HG02973 (cell line): ENCODE results near the gene HSDL2.
A peak's percentile ranks its signal among the peaks of the same experiment; 100 is the strongest.

ENCODE experiments used
- ATAC-seq: cut with Tn5 transposase; IDR thresholded peaks from one replicate; pipeline ENCODE4 v1.9.1; 2021; ENCODE audit warnings: moderate library complexity; ENCODE audit not compliant: unreplicated experiment

The HSDL2 gene

GRCh38 chr9:112380102-112380824, at the start of gene HSDL2:
TSS of gene HSDL2 (plus strand) at chr9:112380108. CDS start at chr9:112380164, 56 bp downstream.
- peak; percentile 20 for ATAC-seq

DNA sequence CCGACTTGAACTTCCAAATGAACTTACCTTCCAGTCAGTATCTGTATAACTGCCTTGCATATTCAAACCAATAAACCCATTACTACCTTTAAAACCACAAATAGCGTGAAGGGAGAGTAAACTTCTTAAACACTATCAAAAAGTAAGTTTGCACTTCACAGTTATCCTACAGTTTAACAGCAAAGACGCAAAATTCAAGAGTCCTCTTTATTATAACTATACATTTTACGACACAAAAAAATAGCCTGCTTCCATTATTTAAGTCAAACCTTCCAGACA, 48.3 kb upstream of the HSDL2 start:
- no peak for ATAC-seq

- no peak for ATAC-seq
These were observed 47.7 kb upstream of the HSDL2 start for GRCh38 chr9:112332214-112332613.

DNA sequence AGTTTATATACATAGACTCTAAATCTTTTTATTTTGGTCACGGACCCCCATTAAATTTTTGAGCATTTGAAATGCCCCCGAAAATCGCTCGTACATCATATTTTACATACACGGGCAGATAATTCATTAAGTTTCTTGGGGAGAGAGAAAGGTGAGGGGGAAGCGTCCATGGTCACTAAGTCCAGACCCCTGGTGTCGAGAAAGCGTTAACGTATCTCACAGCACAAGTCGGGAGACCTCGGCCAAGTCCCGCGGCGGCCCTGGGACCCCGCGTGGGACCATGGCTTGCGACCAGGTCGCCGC, 47.3 kb upstream of the HSDL2 start:
- no peak for ATAC-seq

DNA sequence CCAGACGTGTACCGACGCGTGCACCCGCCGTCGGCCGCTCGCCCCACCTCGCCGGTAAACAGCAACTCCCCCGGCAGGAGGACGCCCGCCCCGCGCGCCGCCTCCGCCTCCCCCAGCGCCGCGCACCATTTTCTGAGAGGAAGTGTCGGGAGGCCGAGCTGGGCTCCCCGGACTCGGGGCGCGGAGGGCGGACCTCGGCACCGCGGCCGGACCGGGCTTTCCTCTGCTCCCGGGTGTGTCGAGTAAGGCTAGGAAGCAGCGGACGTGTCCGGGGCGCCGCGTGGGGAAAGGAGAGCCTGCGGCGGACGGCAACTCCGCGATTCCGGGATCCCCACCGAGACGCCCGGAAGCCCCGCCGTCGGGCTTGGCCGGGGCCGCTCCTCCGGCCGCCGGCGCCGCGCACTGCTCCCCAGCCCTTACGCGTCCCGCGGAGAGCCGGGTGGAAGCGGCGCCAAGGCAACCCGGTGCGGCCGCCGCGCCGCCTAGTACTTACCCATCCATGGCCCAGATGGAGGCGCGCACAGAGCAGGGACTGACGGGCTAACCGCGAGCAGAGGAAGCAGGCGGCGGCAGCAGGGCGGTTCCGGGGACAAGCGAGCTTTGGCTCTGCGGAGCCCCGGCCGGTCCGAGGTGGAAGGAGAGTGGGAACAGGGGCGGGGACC, 46.8 kb upstream of the HSDL2 start, which contains the start of gene PTBP3:
Gene PTBP3 (minus strand): TSS at position 643 of the 662 bp plus-strand sequence. CDS start 35,754 bp downstream, outside the sequence.
- ATAC-seq, result peak; percentile 52

- ATAC-seq, result peak; percentile 69
These were observed 46.1 kb upstream of the HSDL2 start for GRCh38 chr9:112333639-112334431.

GRCh38 chr9:112334432-112334841, 45.5 kb upstream of the HSDL2 start:
- ATAC-seq, result no peak

DNA sequence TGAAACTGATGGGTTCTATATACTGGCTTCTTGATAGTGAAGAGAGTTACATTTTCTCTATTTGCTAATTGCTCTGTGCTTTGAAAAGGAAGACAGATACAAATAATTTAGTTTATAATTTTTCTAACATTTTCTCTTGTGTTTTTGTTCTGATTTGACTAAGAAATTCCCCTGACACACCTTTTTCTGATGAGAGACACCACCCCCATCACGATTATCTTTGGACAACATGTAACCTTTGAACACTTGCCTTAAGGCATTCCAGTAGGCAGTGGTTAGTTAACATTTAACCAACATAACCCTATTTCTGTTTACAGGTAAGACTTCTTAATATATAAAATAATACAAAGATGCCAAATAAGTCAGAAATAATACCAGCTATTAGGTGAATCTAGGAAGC, 42.4 kb upstream of the HSDL2 start:
- ATAC-seq, result no peak

GRCh38 chr9:112338561-112338960, 41.3 kb upstream of the HSDL2 start:
- no peak for ATAC-seq

DNA sequence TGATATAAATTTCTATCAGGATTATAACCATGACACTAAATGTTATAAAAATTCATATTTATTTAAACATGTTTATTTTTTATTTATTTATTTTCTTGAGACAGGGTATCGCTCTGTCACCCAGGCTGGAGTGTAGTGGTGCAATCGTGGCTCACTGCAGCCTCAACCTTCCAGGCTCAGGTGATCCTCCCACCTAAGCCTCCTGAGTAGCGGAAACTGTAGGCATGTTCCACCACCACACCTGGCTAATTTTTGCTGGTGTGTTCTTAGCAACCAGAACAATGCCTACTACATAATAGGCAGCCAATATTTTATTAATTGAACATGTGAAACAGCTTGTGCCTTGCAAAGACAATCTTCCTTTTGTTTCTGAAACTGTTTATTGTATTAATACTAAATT, 40.0 kb upstream of the HSDL2 start:
- no peak for ATAC-seq

GRCh38 chr9:112341730-112342129, 38.2 kb upstream of the HSDL2 start:
- ATAC-seq, result no peak

DNA sequence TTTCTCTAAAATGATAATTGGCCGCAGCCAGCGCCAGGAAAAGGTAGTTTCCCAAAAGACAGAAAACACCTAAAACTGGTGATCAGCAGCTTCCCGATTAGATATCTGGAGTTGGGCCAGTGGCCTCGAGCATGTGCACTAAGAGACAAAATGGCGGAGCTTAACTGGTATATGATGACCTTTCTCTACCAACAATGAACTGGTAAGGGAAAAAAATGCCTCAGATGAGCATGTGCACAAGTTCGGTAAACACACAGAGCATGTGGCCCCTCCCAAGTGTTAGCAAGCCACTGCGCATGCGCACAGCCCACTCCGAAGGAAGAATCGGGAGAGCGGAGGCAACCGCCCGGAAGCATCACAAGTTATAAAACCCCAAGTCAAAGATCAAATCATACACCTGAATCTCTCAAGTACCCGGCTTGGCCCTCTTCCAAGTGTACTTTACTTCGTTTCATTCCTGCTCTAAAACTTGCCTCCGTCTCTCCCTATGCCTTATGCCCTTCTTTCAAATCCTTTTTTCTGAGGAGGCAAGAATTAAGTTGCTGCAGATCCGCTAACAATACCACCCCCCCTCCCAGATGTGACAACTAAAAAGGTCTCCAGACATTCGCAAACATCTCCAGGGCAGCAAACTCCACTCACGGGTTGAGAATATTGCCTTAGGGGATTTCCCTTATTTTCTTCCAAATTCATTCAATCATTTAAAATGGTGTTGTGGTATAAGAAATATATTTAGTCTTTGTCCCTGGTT, 31.5 kb upstream of the HSDL2 start:
- ATAC-seq, result no peak

GRCh38 chr9:112349008-112349333, 30.9 kb upstream of the HSDL2 start:
- no peak for ATAC-seq

- no peak for ATAC-seq
These were observed 28.7 kb upstream of the HSDL2 start for GRCh38 chr9:112351184-112351583.

- no peak for ATAC-seq
These were observed 27.7 kb upstream of the HSDL2 start for GRCh38 chr9:112352209-112352608.

GRCh38 chr9:112354081-112354743, 25.7 kb upstream of the HSDL2 start:
- no peak for ATAC-seq

- ATAC-seq, result no peak
These were observed 24.4 kb upstream of the HSDL2 start for GRCh38 chr9:112355427-112355897.

DNA sequence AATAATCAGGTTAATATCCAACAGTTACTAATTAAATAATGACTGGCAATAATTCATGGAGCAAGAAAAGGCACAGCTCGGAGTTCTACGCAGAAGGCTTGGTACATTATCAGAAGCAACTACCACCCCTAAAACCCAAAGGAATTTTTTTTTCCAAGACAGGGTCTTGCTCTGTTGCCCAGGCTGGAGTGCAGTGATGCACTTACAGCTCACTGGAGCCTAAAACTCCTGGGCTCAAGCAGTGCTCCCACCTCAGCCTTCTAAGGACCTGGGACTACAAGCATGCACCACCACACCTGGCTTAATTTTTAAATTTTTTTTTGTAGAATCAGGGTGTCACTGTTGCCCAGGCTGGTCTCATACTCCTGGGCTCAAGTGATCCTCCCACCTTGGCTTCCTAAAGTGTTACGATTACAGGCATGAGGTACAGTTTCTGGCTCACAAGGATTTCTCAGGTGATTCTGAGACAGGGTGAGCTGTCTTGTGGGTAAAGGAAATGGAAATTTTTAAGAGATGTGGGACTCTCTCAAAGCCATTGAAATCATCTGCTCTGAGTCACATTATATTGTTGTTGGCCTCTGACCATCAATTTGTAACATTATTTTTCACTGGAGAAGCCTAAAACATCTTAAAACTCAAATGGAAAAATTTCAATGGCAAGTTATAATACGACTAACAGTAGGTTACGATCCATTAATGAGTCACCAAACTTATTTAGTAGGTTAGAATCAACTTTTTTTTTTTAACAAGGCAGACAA, 19.7 kb upstream of the HSDL2 start:
- ATAC-seq, result no peak

- no peak for ATAC-seq
These were observed 18.3 kb upstream of the HSDL2 start for GRCh38 chr9:112361601-112362000.

DNA sequence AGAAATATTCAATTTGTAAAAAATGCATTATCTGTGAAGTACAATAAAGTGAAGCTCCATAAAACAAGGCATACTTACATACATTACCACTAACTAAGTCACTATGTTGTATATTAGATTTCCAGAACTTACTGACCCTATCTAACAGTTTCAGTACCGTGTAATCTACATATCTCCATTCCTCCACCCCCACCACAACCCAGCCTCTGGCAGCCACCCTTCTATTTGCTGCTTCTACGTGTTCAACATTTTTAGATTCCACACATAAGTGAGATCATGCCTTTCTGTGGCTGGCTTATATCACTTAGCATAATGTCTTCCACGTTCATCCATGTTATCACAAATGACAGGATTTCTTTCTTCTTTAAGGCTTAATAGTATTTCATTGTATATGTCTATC, 15.1 kb upstream of the HSDL2 start:
- ATAC-seq, result no peak
